Activated CD8-positive, alpha-beta memory T cell treated with anti-CD3 and anti-CD28 coated beads, Interleukin-2, amount 50 U/mL, for 1 hour (primary cell): ENCODE results near the gene NCK2.

Source experiments
- DNase-seq: peaks from one replicate; pipeline ENCODE4 v3.0.0-alpha.2; 2020; ENCODE audit errors: extremely low read depth

Gene NCK2

GRCh38 chr2:105812180-105813044 lies 67.7 kb downstream of the NCK2 start:
- no peak for DNase-seq

GRCh38 chr2:105813045-105813315 lies 68.3 kb downstream of the NCK2 start:
- DNase-seq = no peak

- no peak for DNase-seq
Observed at GRCh38 chr2:105813405-105813804, 68.7 kb downstream of the NCK2 start.

GRCh38 chr2:105814291-105814940 lies 69.7 kb downstream of the NCK2 start:
- no peak for DNase-seq

- DNase-seq = no peak
Observed at GRCh38 chr2:105815401-105815800, 70.7 kb downstream of the NCK2 start.

- DNase-seq = no peak
Observed at GRCh38 chr2:105820151-105820550, 75.4 kb downstream of the NCK2 start.

GRCh38 chr2:105820691-105821090 lies 76.0 kb downstream of the NCK2 start:
- no peak for DNase-seq

- no peak for DNase-seq
Observed at GRCh38 chr2:105821428-105822125, 76.9 kb downstream of the NCK2 start.

GRCh38 chr2:105822186-105822585 lies 77.5 kb downstream of the NCK2 start:
- DNase-seq = no peak

- DNase-seq = no peak
Observed at GRCh38 chr2:105824446-105824845, 79.7 kb downstream of the NCK2 start.

- no peak for DNase-seq
Observed at GRCh38 chr2:105827351-105828096, 82.8 kb downstream of the NCK2 start.

- no peak for DNase-seq
Observed at GRCh38 chr2:105828558-105828957, 83.8 kb downstream of the NCK2 start.

GRCh38 chr2:105834931-105835330 lies 90.2 kb downstream of the NCK2 start:
- no peak for DNase-seq

- no peak for DNase-seq
Observed at GRCh38 chr2:105836341-105836740, 91.6 kb downstream of the NCK2 start.

- DNase-seq = no peak
Observed at GRCh38 chr2:105836840-105837692, 92.4 kb downstream of the NCK2 start.

- DNase-seq = no peak
Observed at GRCh38 chr2:105839793-105840192, 95.1 kb downstream of the NCK2 start.

GRCh38 chr2:105840933-105841332 lies 96.2 kb downstream of the NCK2 start:
- DNase-seq = no peak

- no peak for DNase-seq
Observed at GRCh38 chr2:105841551-105841950, 96.8 kb downstream of the NCK2 start.

- no peak for DNase-seq
Observed at GRCh38 chr2:105842555-105842954, 97.8 kb downstream of the NCK2 start.

- no peak for DNase-seq
Observed at GRCh38 chr2:105843476-105844374, 99.0 kb downstream of the NCK2 start.
